K562 (cell line): ENCODE data around the gene ELP1. TPM values are rescaled to one million over a fixed set of nuclear protein-coding genes. Genes with fewer than 3 reads are reported as not detected.

Experiments used
- BHLHE40 ChIP-seq: IDR thresholded peaks from 2 replicates; pipeline ENCODE4 v1.6.1; 2011; ENCODE audit warnings: low read length, improper control_type of control experiment
- CBX5 ChIP-seq: IDR thresholded peaks from 2 replicates; pipeline ENCODE4 v1.6.1; 2014; ENCODE audit warnings: low read depth, borderline replicate concordance
- CCNT2 ChIP-seq: IDR thresholded peaks from 2 replicates; pipeline ENCODE4 v1.6.1; 2011; ENCODE audit warnings: borderline replicate concordance, low read depth, mild to moderate bottlenecking, moderate library complexity, mixed read lengths, low read length; ENCODE audit not compliant: insufficient read length; ENCODE audit errors: extremely low read depth
- FOXA1 ChIP-seq: fragments of 450-650 bp; IDR thresholded peaks from 2 replicates; pipeline ENCODE4 v1.6.1; 2016; ENCODE audit warnings: mild to moderate bottlenecking, borderline replicate concordance
- FOXM1 ChIP-seq, 2 experiments: fragments of 450-650 bp in 1 of 2; sonication (generic) in 1 of 2; formaldehyde crosslinking in 1 of 2; IDR thresholded peaks; 2 replicates each; pipeline versions ENCODE4 v1.6.1 to v1.9.0; 2017 to 2022; ENCODE audit warnings: low read depth in 2 of 2, mild to moderate bottlenecking in 2 of 2, missing genetic modification reagents in 1 of 2, moderate library complexity in 1 of 2
- GABPB1 ChIP-seq: sonication (generic); formaldehyde crosslinking; IDR thresholded peaks from 2 replicates; pipeline ENCODE4 v1.8.0; 2022; ENCODE audit warnings: mild to moderate bottlenecking, missing genetic modification reagents
- HSF4 ChIP-seq: fragments of 250-450 bp; sonication (Bioruptor Pico); IDR thresholded peaks from 2 replicates; pipeline ENCODE4 v2.1.2; 2022; ENCODE audit warnings: mild to moderate bottlenecking, moderate library complexity, borderline replicate concordance
- KAT7 ChIP-seq: sonication (generic); formaldehyde crosslinking; IDR thresholded peaks from 2 replicates; pipeline ENCODE4 v1.8.0; 2022; ENCODE audit warnings: missing genetic modification reagents, mild to moderate bottlenecking, borderline replicate concordance
- PHB2 ChIP-seq: fragments of 450-650 bp; IDR thresholded peaks from 2 replicates; pipeline ENCODE4 v1.6.1; 2017; ENCODE audit warnings: low read depth
- POLR2A ChIP-seq: fragments of 450-650 bp; conservative IDR thresholded peaks from 2 replicates; pipeline ENCODE4 v1.6.1; 2016
- TARDBP ChIP-seq: fragments of 450-650 bp; IDR thresholded peaks from 2 replicates; pipeline ENCODE4 v1.6.1; 2016
- U2AF2 ChIP-seq: fragments of 200-400 bp; formaldehyde crosslinking; optimal IDR thresholded peaks from 2 replicates; pipeline ENCODE3; 2017; ENCODE audit warnings: low read depth, mild to moderate bottlenecking, low read length
- ZKSCAN1 ChIP-seq: fragments of 150-350 bp; IDR thresholded peaks from 2 replicates; pipeline ENCODE4 v1.6.1; 2016; ENCODE audit warnings: low read depth, low read length
- polyA plus RNA-seq, 8 experiments: library from polyadenylated mRNA; depleted of rRNA in 4 of 8; stranded (reverse) in 5 of 8; unstranded in 3 of 8; fragments of >200 nt; fragmentation: Nextera tagmentation in 2 of 8; fragmentation: Illumina TruSeq in 1 of 8; extraction: Ambion mirVana in 2 of 8; extraction: Trizol in 1 of 8; gene quantifications; 2 replicates each; pipeline versions ENCODE4 v1.2.1 to v1.2.3, GENCODE V29; 2011 to 2014; ENCODE audit warnings: inconsistent platforms in 1 of 8, missing spikeins in 1 of 8
- total RNA-seq, 7 experiments: library from RNA; depleted of rRNA in 6 of 7; stranded (reverse); fragments of >200 nt in 6 of 7; fragmentation: Illumina TruSeq in 2 of 7; extraction: Trizol in 2 of 7; gene quantifications; 2 replicates each; pipeline versions ENCODE4 v1.2.1 to v1.2.3, GENCODE V29; 2011 to 2021; ENCODE audit warnings: low replicate concordance in 1 of 7
- TF ChIP-seq, protein P1 (sequence below): fragments of 200-800 bp; sonication (Bioruptor generic); IDR thresholded peaks from 2 replicates; pipeline ENCODE4 v1.6.1; 2017; ENCODE audit warnings: missing genetic modification characterization, missing compliant biosample characterization
- TF ChIP-seq, protein P2 (sequence below): fragments of 250-450 bp; sonication (Bioruptor Pico); IDR thresholded peaks from 2 replicates; pipeline ENCODE4 v1.8.0; 2022; ENCODE audit warnings: moderate library complexity, mild to moderate bottlenecking, inconsistent platforms
- TF ChIP-seq, protein P3 (sequence below): sonication (generic); formaldehyde crosslinking; IDR thresholded peaks from 2 replicates; pipeline ENCODE4 v1.8.1; 2023; ENCODE audit warnings: mild to moderate bottlenecking, missing genetic modification reagents
- TF ChIP-seq, protein P4 (sequence below): fragments of 250-450 bp; sonication (Bioruptor Pico); IDR thresholded peaks from 2 replicates; pipeline ENCODE4 v1.4.0; 2020; ENCODE audit warnings: mild to moderate bottlenecking, moderate library complexity
- TF ChIP-seq, protein P5 (sequence below): IDR thresholded peaks from 2 replicates; pipeline ENCODE4 v1.6.1; 2016; ENCODE audit warnings: missing genetic modification characterization, missing compliant biosample characterization
- TF ChIP-seq, protein P6 (sequence below): conservative IDR thresholded peaks from 2 replicates; pipeline ENCODE4 v1.6.1; 2011; ENCODE audit warnings: low read depth, mild to moderate bottlenecking, low read length; ENCODE audit not compliant: control insufficient read depth

Gene ELP1
- total and polyA plus RNA-seq, 9 of the 15 experiments (the other 6 are each of a cell fraction or from before 2014, with no cell fraction given): 17.0 to 48.6 (median 39.7) TPM

DNA sequence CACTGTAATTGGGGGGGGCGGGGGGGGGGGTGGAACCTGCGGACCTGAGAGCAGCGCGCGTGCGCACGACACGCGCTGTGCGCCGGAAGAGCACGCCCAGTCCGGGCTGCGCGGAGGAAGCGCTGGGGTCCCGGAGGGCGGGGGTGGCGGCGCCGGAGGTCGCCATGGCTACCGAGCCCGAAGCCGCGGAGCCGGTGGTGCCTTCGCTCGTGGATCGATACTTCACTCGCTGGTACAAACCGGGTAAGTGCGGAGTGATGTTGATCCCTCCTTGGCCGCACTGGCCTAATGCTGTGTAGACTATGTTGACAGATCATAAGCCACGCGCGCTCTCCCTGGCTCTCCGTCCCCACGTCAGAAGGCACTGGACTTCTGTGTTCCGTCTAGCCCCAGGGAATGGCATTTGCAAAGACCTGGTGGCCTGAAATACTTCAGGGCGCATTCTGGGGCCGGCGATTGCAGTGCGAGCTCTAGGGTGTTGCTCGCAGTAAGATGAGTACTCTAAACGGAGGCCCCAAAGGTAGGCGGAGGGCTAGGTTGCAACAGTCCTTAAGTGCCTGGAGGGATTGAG lies 484 bp upstream of the ELP1 start, which contains the start of gene ABITRAM (continued):
- TF ChIP-seq U2AF2: no peak
- TF ChIP-seq, protein P1, sequence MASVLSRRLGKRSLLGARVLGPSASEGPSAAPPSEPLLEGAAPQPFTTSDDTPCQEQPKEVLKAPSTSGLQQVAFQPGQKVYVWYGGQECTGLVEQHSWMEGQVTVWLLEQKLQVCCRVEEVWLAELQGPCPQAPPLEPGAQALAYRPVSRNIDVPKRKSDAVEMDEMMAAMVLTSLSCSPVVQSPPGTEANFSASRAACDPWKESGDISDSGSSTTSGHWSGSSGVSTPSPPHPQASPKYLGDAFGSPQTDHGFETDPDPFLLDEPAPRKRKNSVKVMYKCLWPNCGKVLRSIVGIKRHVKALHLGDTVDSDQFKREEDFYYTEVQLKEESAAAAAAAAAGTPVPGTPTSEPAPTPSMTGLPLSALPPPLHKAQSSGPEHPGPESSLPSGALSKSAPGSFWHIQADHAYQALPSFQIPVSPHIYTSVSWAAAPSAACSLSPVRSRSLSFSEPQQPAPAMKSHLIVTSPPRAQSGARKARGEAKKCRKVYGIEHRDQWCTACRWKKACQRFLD (CRISPR knock-in tag): peak; percentile 42; the same call in 1 of the 2 replicates
- TF ChIP-seq POLR2A: no peak
- no peak for TF ChIP-seq HSF4 (CRISPR knock-in tag)
- TF ChIP-seq FOXA1: no peak
- TF ChIP-seq, protein P2, sequence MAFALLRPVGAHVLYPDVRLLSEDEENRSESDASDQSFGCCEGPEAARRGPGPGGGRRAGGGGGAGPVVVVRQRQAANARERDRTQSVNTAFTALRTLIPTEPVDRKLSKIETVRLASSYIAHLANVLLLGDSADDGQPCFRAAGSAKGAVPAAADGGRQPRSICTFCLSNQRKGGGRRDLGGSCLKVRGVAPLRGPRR (CRISPR knock-in tag): no peak
- TF ChIP-seq FOXM1 (IDR thresholded peaks at IDR 0.05; ENCODE audit: low read depth): no peak
- 0 out of 2 replicates have a peak, but pooled peaks have one; percentile 66 for TF ChIP-seq FOXM1 (CRISPR knock-in tag; IDR thresholded peaks at IDR 0.05; ENCODE audit: low read depth)
- TF ChIP-seq ZKSCAN1: no peak
- no peak; the same call in 1 of the 2 replicates for TF ChIP-seq BHLHE40
- 0 out of 2 replicates have a peak, but pooled peaks have one; percentile 6 for TF ChIP-seq KAT7
- peak; percentile 5 for TF ChIP-seq CCNT2
- TF ChIP-seq PHB2: no peak
- TF ChIP-seq CBX5: no peak
- TF ChIP-seq, protein P3, sequence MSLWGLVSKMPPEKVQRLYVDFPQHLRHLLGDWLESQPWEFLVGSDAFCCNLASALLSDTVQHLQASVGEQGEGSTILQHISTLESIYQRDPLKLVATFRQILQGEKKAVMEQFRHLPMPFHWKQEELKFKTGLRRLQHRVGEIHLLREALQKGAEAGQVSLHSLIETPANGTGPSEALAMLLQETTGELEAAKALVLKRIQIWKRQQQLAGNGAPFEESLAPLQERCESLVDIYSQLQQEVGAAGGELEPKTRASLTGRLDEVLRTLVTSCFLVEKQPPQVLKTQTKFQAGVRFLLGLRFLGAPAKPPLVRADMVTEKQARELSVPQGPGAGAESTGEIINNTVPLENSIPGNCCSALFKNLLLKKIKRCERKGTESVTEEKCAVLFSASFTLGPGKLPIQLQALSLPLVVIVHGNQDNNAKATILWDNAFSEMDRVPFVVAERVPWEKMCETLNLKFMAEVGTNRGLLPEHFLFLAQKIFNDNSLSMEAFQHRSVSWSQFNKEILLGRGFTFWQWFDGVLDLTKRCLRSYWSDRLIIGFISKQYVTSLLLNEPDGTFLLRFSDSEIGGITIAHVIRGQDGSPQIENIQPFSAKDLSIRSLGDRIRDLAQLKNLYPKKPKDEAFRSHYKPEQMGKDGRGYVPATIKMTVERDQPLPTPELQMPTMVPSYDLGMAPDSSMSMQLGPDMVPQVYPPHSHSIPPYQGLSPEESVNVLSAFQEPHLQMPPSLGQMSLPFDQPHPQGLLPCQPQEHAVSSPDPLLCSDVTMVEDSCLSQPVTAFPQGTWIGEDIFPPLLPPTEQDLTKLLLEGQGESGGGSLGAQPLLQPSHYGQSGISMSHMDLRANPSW: no peak
- no peak; the same call in 1 of the 2 replicates for TF ChIP-seq TARDBP
- peak; percentile 81 for TF ChIP-seq GABPB1 (CRISPR knock-in tag)
- TF ChIP-seq, protein P4, sequence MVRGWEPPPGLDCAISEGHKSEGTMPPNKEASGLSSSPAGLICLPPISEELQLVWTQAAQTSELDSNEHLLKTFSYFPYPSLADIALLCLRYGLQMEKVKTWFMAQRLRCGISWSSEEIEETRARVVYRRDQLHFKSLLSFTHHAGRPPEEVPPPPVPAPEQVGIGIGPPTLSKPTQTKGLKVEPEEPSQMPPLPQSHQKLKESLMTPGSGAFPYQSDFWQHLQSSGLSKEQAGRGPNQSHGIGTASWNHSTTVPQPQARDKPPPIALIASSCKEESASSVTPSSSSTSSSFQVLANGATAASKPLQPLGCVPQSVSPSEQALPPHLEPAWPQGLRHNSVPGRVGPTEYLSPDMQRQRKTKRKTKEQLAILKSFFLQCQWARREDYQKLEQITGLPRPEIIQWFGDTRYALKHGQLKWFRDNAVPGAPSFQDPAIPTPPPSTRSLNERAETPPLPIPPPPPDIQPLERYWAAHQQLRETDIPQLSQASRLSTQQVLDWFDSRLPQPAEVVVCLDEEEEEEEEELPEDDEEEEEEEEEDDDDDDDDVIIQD (CRISPR knock-in tag): no peak
- TF ChIP-seq, protein P5, sequence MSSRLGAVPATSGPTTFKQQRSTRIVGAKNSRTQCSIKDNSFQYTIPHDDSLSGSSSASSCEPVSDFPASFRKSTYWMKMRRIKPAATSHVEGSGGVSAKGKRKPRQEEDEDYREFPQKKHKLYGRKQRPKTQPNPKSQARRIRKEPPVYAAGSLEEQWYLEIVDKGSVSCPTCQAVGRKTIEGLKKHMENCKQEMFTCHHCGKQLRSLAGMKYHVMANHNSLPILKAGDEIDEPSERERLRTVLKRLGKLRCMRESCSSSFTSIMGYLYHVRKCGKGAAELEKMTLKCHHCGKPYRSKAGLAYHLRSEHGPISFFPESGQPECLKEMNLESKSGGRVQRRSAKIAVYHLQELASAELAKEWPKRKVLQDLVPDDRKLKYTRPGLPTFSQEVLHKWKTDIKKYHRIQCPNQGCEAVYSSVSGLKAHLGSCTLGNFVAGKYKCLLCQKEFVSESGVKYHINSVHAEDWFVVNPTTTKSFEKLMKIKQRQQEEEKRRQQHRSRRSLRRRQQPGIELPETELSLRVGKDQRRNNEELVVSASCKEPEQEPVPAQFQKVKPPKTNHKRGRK (tag): no peak
- TF ChIP-seq, protein P6, sequence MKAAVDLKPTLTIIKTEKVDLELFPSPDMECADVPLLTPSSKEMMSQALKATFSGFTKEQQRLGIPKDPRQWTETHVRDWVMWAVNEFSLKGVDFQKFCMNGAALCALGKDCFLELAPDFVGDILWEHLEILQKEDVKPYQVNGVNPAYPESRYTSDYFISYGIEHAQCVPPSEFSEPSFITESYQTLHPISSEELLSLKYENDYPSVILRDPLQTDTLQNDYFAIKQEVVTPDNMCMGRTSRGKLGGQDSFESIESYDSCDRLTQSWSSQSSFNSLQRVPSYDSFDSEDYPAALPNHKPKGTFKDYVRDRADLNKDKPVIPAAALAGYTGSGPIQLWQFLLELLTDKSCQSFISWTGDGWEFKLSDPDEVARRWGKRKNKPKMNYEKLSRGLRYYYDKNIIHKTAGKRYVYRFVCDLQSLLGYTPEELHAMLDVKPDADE: peak; percentile 74
